ENCODE data around the gene FBN3. TPM values are rescaled to one million over a fixed set of nuclear protein-coding genes. Genes with fewer than 3 reads are reported as not detected.

FBN3 gene
- polyA plus RNA-seq, 4 donors = 28.0 to 50.5 (median 34.4) TPM

GRCh38 chr19:8148410-8149260 lies 757 bp downstream of the FBN3 start:
- DNase-seq (ENCODE audit: low read depth in 4 of 4, low spot score in 2 of 4) = no peak

- DNase-seq (ENCODE audit: low read depth in 4 of 4, low spot score in 2 of 4) = no peak
Measured at GRCh38 chr19:8148088-8148409, 1.3 kb downstream of the FBN3 start.

GRCh38 chr19:8147582-8147978 lies 1.8 kb downstream of the FBN3 start:
- DNase-seq (ENCODE audit: low read depth in 4 of 4, low spot score in 2 of 4) = no peak

GRCh38 chr19:8146877-8147581 lies 2.4 kb downstream of the FBN3 start:
- no peak for DNase-seq (ENCODE audit: low read depth in 4 of 4, low spot score in 2 of 4)

GRCh38 chr19:8144273-8144995 lies 5.0 kb downstream of the FBN3 start:
- DNase-seq (ENCODE audit: low read depth in 4 of 4, low spot score in 2 of 4) = no peak

- DNase-seq (ENCODE audit: low read depth in 4 of 4, low spot score in 2 of 4) = no peak
Measured at GRCh38 chr19:8143041-8143440, 6.4 kb downstream of the FBN3 start.

GRCh38 chr19:8142513-8142900 lies 6.9 kb downstream of the FBN3 start:
- no peak for DNase-seq (ENCODE audit: low read depth in 4 of 4, low spot score in 2 of 4)

- DNase-seq (ENCODE audit: low read depth in 4 of 4, low spot score in 2 of 4) = no peak
Measured at GRCh38 chr19:8141726-8142512, 7.5 kb downstream of the FBN3 start.

- DNase-seq (ENCODE audit: low read depth in 4 of 4, low spot score in 2 of 4) = no peak
Measured at GRCh38 chr19:8138201-8138600, 11.2 kb downstream of the FBN3 start.

GRCh38 chr19:8137425-8137824 lies 12.0 kb downstream of the FBN3 start:
- no peak for DNase-seq (ENCODE audit: low read depth in 4 of 4, low spot score in 2 of 4)

GRCh38 chr19:8135946-8136618 lies 13.3 kb downstream of the FBN3 start:
- DNase-seq (ENCODE audit: low read depth in 4 of 4, low spot score in 2 of 4) = no peak

GRCh38 chr19:8132858-8133458 lies 16.4 kb downstream of the FBN3 start:
- no peak for DNase-seq (ENCODE audit: low read depth in 4 of 4, low spot score in 2 of 4)

- no peak for DNase-seq (ENCODE audit: low read depth in 4 of 4, low spot score in 2 of 4)
Measured at GRCh38 chr19:8131517-8131916, 17.9 kb downstream of the FBN3 start.

GRCh38 chr19:8129061-8129618 lies 20.3 kb downstream of the FBN3 start:
- DNase-seq (ENCODE audit: low read depth in 4 of 4, low spot score in 2 of 4) = no peak

GRCh38 chr19:8128551-8128950 lies 20.8 kb downstream of the FBN3 start:
- DNase-seq (ENCODE audit: low read depth in 4 of 4, low spot score in 2 of 4) = no peak

- no peak for DNase-seq (ENCODE audit: low read depth in 4 of 4, low spot score in 2 of 4)
Measured at GRCh38 chr19:8127311-8127710, 22.1 kb downstream of the FBN3 start.

- no peak for DNase-seq (ENCODE audit: low read depth in 4 of 4, low spot score in 2 of 4)
Measured at GRCh38 chr19:8126511-8126910, 22.9 kb downstream of the FBN3 start.

GRCh38 chr19:8126008-8126407 lies 23.4 kb downstream of the FBN3 start:
- no peak for DNase-seq (ENCODE audit: low read depth in 4 of 4, low spot score in 2 of 4)

- no peak for DNase-seq (ENCODE audit: low read depth in 4 of 4, low spot score in 2 of 4)
Measured at GRCh38 chr19:8123683-8124082, 25.7 kb downstream of the FBN3 start.

Measured in left renal cortex interstitium (tissue), 4 donors.